Uterus (tissue), 2 donors: ENCODE results near the gene HDDC2.

ENCODE experiments used
- POLR2A ChIP-seq, 2 donors: fragments of 450-650 bp; IDR thresholded peaks; one replicate each; pipeline ENCODE4 v1.6.1; 2016; ENCODE audit warnings: antibody characterized with exemption in 2 of 2, mild to moderate bottlenecking in 1 of 2, moderate library complexity in 1 of 2
- TF ChIP-seq, protein P1 (sequence below), 4 experiments: fragments of 200-600 bp in 2 of 4; fragments of 450-650 bp in 2 of 4; sonication (generic) in 2 of 4; IDR thresholded peaks; one replicate each; pipeline ENCODE4 v1.5.1; 2016 to 2019; ENCODE audit warnings: antibody characterized with exemption in 4 of 4, mild to moderate bottlenecking in 2 of 4, moderate library complexity in 1 of 4

DNA sequence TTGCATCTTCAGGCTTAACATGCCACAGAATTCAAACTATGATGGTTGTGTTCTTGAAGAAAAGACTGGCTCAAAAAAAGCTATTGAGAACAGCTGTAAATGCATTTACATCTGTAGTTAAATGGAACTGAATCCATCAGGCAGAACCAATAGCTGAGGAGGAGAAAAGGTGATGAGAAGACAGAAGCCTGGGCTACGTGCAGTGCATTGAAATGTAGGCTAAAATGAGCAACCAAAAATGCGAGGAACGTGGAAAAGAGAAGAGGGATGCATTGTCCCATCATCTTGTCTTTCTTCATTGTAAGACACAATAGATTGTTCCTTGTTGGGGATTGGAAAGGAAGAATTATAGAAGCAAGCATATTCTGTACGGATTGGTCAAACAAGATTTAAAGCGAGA is 13.8 kb upstream of the HDDC2 start:
- TF ChIP-seq, protein P1, sequence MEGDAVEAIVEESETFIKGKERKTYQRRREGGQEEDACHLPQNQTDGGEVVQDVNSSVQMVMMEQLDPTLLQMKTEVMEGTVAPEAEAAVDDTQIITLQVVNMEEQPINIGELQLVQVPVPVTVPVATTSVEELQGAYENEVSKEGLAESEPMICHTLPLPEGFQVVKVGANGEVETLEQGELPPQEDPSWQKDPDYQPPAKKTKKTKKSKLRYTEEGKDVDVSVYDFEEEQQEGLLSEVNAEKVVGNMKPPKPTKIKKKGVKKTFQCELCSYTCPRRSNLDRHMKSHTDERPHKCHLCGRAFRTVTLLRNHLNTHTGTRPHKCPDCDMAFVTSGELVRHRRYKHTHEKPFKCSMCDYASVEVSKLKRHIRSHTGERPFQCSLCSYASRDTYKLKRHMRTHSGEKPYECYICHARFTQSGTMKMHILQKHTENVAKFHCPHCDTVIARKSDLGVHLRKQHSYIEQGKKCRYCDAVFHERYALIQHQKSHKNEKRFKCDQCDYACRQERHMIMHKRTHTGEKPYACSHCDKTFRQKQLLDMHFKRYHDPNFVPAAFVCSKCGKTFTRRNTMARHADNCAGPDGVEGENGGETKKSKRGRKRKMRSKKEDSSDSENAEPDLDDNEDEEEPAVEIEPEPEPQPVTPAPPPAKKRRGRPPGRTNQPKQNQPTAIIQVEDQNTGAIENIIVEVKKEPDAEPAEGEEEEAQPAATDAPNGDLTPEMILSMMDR (IDR thresholded peaks at IDR 0.05), result no peak
- TF ChIP-seq POLR2A (IDR thresholded peaks at IDR 0.05), result no peak
